K562 (cell line): ENCODE results near the gene BSN.

ENCODE experiments used
- HDAC2 ChIP-seq: fragments of 450-650 bp; IDR thresholded peaks from 2 replicates; pipeline ENCODE4 v1.6.1; 2016; ENCODE audit warnings: mild to moderate bottlenecking
- JUND ChIP-seq, 2 experiments: IDR thresholded peaks; 2 replicates in 1 of 2; 3 replicates in 1 of 2; pipeline ENCODE4 v1.6.1; 2011; ENCODE audit warnings: borderline replicate concordance in 2 of 2, low read depth in 2 of 2, low read length in 2 of 2, improper control_type of control experiment in 1 of 2, missing biosample characterization in 1 of 2, missing genetic modification characterization in 1 of 2, missing genetic modification reagents in 1 of 2
- KAT8 ChIP-seq: fragments of 450-650 bp; IDR thresholded peaks from 2 replicates; pipeline ENCODE4 v1.6.1; 2016; ENCODE audit warnings: low read depth, mild to moderate bottlenecking
- NR1H2 ChIP-seq: sonication (generic); formaldehyde crosslinking; IDR thresholded peaks from 2 replicates; pipeline ENCODE4 v1.4.0; 2020; ENCODE audit warnings: mild to moderate bottlenecking, missing genetic modification reagents
- PCBP1 ChIP-seq: fragments of 200-400 bp; formaldehyde crosslinking; IDR thresholded peaks from 2 replicates; pipeline ENCODE4 v1.6.1; 2018; ENCODE audit warnings: mild to moderate bottlenecking, low read depth, low read length; ENCODE audit not compliant: poor library complexity, severe bottlenecking
- RBM34 ChIP-seq: fragments of 200-400 bp; formaldehyde crosslinking; IDR thresholded peaks from 2 replicates; pipeline ENCODE4 v1.6.1; 2018; ENCODE audit warnings: low read length, borderline replicate concordance; ENCODE audit not compliant: insufficient read depth
- SIX5 ChIP-seq, 2 experiments: IDR thresholded peaks; 2 replicates each; pipeline ENCODE4 v1.6.1; 2011; ENCODE audit warnings: low read length in 2 of 2, borderline replicate concordance in 1 of 2, low read depth in 1 of 2, mild to moderate bottlenecking in 1 of 2, moderate library complexity in 1 of 2; ENCODE audit not compliant: insufficient read depth in 1 of 2

- TF ChIP-seq HDAC2 (no peak), KAT8 (no peak), NR1H2 (CRISPR knock-in tag) (no peak), SIX5 (IDR thresholded peaks at IDR 0.05; ENCODE audit: borderline replicate concordance in 1 of 2, insufficient read depth in 1 of 2, low read depth in 1 of 2, low read length in 2 of 2) (no peak), JUND (IDR thresholded peaks at IDR 0.05; ENCODE audit: borderline replicate concordance, low read depth, low read length) (no peak), JUND (tag; IDR thresholded peaks at IDR 0.05; ENCODE audit: borderline replicate concordance, low read depth, low read length) (no peak), RBM34 (no peak), PCBP1 (no peak)
These were observed 149.7 kb downstream of the BSN start for GRCh38 chr3:49703956-49704355.
